Activated T-cell treated with anti-CD3 and anti-CD28 coated beads, Interleukin-2, amount 50 U/mL, for 48 hours (primary cell): ENCODE data around the gene ZRANB3.
"Not testable (repeated sequence)": the region's sequence is repeated elsewhere in the genome, so short reads cannot be mapped to it uniquely, and the experiment has no call there.

Experiments used
- DNase-seq, 2 experiments: peaks; one replicate each; pipeline ENCODE4 v3.0.0-alpha.2; 2020

ZRANB3 gene

DNA sequence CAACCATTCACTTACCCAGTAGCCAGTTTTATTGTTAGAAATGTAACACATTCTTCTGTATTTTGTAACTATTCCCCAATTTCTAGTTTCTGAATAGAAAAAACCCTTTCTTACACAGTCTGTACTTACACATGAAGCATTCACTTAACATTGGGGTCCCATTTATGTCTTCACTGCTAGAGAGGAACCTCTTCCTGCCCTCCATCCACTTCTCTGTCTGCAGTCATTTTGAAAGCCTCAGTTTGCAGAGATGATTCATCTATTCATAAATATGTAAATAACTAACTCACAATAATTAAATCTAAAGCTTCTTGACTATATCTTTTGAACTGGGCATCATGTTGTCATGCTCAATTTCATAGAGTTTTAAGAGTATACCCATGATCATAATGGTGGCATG lies 55.9 kb downstream of the ZRANB3 start:
- DNase-seq = no peak

- DNase-seq = peak in 1 of 2 experiments; percentile 23
Observed at GRCh38 chr2:135473567-135473966, 57.5 kb downstream of the ZRANB3 start.

DNA sequence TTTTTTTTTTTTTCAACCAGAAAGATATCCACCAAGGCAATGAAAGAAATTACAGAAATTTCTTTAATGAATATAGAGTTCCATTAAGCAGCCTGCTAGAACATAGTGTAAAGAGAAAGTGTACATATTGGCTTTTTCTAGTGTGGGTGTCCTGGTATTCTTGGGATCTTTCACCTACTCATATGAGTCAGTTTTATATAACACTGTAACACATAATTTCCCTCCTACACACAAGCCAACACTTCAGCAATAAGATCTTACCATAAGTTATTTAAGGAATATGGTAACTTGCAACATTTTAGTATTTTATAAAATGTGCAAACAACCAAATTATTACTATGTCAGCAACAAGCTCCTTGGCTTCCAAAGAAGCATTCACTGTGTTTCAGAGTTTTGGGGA lies 59.9 kb downstream of the ZRANB3 start:
- DNase-seq = no peak

GRCh38 chr2:135457279-135457678 lies 73.7 kb downstream of the ZRANB3 start:
- no peak for DNase-seq

- DNase-seq = no peak
Observed at GRCh38 chr2:135456835-135457234, 74.2 kb downstream of the ZRANB3 start.

DNA sequence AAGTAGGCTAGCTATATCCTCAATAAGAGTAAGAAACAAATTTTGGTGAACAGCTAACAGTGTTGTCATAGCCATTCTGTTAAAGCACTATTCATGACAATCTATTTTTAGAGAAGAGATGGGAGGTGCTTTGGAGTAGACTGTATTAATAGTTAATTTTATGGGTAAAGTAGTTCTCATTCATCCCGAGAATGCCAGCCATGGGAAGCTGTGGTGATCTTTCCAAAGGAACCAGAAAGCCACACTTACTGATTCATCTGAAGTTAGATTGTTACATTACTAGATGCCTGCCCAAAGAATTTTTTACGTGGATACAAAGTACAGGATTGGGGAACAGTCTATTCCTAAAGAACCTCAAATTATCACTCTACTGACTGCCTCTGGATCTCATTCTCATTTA lies 74.6 kb downstream of the ZRANB3 start:
- DNase-seq = no peak

- DNase-seq = no peak
Observed at GRCh38 chr2:135454608-135455007, 76.4 kb downstream of the ZRANB3 start.

DNA sequence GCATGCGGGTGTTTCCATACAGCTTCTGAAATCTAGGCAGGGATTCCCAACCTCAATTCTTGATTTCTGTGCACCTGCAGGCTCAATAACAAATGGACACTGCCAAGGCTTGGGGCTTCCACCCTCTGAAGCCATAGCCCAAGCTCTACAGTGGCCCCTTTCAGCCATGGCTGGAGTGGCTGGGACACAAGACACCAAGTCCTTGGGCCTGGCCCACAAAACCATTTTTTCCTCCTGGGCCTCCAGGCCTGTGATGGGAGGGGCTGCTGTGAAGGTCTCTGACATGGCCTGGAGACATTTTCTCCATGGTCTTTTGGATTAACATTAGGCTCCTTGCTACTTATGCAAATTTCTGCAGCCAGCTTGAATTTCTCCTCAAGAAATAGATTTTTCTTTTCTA lies 78.0 kb downstream of the ZRANB3 start:
- DNase-seq = peak in 1 of 2 experiments; percentile 20

- DNase-seq = no peak
Observed at GRCh38 chr2:135451966-135452365, 79.1 kb downstream of the ZRANB3 start.

- not testable (repeated sequence) for DNase-seq
Observed at GRCh38 chr2:135443013-135443412, 88.0 kb downstream of the ZRANB3 start.

DNA sequence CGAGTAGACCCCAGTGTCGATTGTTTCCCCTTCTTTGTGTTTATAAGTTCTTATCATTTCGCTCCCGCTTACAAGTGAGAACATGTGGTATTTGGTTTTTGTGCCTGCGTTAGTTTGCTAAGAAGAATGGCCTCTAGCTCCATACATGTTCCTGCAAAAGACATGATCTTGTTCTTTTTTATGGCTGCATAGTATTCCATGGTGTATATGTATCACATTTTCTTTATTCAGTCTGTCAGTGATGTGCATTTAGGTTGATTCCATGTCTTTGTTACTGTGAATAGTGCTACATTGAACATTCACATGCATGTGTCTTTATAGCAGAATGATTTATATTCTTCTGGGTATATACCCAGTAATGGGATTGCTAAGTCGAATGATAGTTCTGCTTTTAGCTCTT lies 95.9 kb downstream of the ZRANB3 start:
- DNase-seq = not testable (repeated sequence)

DNA sequence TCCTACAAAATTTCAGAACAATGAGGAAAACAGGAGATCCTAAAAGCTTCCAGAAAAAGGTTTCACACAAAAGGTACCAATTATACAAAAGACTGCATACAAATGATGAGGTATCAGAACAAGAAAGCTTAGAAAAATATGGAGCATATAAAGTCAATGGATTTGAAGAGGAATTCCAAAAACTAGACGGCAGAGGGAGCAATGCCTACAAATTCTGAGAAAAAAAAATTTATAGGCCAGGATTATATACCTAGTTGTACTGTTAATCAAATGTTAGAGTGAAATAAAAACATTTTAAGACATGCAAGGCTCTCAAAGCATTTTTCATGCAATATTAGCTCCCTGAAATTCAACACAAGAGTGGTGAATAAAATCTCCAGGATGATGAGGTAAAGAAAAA lies 106.2 kb downstream of the ZRANB3 start:
- DNase-seq = no peak

DNA sequence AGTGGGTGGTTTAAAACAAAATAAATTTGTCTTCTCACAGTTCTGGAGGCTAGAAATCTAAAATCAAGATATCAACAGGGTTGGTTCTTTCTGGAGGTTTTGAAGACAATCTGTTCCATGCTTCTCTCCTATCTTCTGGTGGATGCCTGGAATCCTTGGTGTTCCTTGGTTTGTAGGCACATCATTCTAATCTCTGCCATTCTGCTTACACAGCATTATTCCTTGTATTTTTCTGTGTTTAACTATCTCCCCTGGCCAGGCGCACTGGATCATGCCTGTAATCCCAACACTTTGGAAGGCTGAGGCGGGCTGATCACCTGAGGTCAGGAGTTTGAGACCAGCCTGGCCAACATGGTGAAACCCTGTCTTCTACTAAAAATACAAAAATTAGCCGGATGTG lies 108.1 kb downstream of the ZRANB3 start:
- DNase-seq = no peak

- no peak for DNase-seq
Observed at GRCh38 chr2:135411646-135412045, 119.4 kb downstream of the ZRANB3 start.

DNA sequence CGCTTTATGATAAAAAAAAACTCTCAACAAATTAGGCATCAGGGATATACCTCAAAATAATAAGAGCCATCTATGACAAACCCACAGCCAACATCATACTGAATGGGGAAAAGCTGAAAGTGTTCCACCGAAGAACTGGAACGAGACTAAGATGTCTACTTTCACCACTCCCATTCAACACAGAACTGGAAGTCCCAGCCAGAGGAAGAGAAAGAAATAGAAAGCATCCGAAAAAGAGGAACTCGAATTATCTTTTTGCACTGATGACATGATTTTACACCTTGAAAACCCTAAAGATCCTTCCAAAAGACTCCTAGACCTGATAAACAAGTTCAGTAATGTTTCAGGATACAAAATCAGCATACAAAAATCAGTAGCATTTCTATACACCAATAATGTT lies 121.6 kb downstream of the ZRANB3 start:
- no peak for DNase-seq

- not testable (repeated sequence) for DNase-seq
Observed at GRCh38 chr2:135396259-135396658, 134.8 kb downstream of the ZRANB3 start.

- DNase-seq = no peak
Observed at GRCh38 chr2:135386993-135387392, 144.0 kb downstream of the ZRANB3 start.

DNA sequence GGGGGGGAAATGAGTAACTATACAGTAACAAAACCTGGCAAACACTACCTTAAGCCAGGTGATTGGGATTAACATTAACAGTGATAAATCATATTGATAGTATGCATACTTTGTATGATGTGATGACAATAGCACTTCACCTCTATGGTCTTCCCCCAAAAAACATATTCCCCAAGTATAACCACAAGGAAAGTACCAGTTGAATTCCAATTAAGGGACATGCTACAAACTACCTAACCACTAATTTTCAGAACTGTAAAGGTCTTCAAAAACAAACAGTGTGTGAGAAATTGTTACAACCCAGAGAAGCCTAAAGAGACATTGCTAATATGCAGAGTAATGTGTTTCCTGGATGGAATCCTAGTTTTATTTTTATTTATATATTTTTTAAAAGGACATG lies 152.4 kb downstream of the ZRANB3 start:
- no peak for DNase-seq

DNA sequence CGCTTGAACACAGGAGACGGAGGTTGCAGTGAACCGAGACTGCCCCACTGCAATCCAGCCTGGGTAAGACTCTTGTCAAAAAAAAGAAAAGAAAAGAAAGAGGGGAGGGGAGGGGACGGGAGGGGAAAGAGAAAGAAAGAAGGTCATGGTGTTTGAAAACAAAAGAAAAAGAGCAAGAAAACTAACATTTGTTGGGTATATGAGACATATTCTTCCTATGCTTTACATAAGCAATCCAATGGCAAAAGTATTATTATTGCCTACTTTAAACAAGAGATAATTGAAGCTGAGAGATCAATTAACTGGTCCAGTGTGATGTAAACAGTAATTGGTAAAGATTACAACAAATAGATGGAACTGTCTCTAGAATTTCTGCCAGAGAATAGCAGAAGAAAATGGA lies 157.3 kb downstream of the ZRANB3 start:
- no peak for DNase-seq

GRCh38 chr2:135349941-135350340 lies 181.1 kb downstream of the ZRANB3 start:
- DNase-seq = no peak

DNA sequence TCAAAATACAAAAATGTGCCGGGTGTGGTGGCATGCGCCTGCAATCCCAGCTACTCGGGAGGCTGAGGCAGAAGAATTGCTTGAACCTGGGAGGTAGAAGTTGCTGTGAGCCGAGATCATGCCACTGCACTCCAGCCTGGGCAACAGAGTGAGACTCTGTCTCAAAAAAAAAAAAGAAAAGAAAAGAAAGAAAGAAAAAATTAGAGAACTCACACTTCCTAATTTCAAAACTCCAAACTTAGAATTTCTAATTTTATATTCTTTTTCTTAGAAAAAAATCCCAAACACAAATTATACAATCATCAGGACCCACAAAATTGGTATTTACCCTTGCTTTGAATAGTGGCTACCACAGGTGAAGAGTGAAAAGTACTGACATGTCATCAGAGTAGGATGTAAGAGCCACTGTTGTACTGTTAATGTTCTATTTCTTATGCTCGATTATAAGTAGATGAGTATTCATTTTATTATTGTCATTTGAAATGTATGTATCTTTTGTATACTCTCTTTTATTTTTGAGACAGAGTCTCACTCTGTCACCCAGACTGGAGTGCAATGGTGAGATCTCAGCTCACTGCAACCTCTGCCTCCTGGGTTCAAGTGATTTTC lies 182.8 kb downstream of the ZRANB3 start:
- DNase-seq = not testable (repeated sequence)

GRCh38 chr2:135337071-135337470 lies 193.9 kb downstream of the ZRANB3 start:
- no peak for DNase-seq

GRCh38 chr2:135335256-135335655 lies 195.8 kb downstream of the ZRANB3 start:
- no peak for DNase-seq

DNA sequence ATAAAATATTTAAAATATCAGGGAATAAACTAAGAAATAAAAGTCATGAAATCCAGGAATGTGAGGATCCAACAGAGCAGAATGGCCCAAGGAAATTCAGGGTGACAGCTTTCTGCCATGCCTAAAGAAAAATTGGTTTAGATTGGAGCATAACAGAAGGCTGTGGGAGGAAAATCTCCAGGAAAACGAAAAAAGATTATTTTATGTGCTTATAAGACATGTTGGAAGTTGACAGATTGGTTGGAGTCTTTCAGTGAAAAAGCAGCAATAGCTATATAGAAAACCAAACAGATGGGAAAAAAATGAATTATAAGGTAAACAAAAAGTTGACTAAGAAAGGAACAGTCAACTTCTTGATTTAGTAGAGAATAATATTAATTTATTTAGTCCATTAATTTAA lies 203.9 kb downstream of the ZRANB3 start:
- DNase-seq = no peak
